Measurements from ENCODE around the gene SSTR5. TPM values are rescaled to one million over a fixed set of nuclear protein-coding genes. Genes with fewer than 3 reads are reported as not detected.

Gene SSTR5
- total and polyA plus RNA-seq, 2 donors from 2014 or later = 6.7 TPM; not detected in 1

GRCh38 chr16:1026057-1026783 is 46.3 kb upstream of the SSTR5 start:
- intact Hi-C loops (cut with DNase I) = no loop called here
- DNase-seq (no peak), FAIRE-seq (no peak)
- Histone ChIP-seq H3K9ac (ENCODE audit: low read length in 3 of 3) (no peak overlapping the region), H3K36me3 (ENCODE audit: control insufficient read depth in 2 of 3, insufficient read depth in 3 of 3, low read length in 3 of 3) (no peaks in the 10 kb centered on the region), H3K4me1 (ENCODE audit: control insufficient read depth in 2 of 3, insufficient read depth in 2 of 3, low read depth in 1 of 3, low read length in 3 of 3) (no peaks in the 10 kb centered on the region), H3K27ac (ENCODE audit: low read depth in 2 of 2, low read length in 2 of 2) (no peak overlapping the region), H3K9me3 (ENCODE audit: control insufficient read depth in 2 of 3, insufficient read depth in 1 of 3, low read length in 3 of 3) (no peaks in the 10 kb centered on the region), H3K27me3 (ENCODE audit: control insufficient read depth, insufficient read depth, low read length) (no peaks in the 10 kb centered on the region), H3K4me3 (ENCODE audit: low read length in 3 of 3) (no peak overlapping the region)
- TF ChIP-seq CTCF (IDR thresholded peaks at IDR 0.05; ENCODE audit: borderline replicate concordance, extremely low read depth, insufficient read depth) = no peak

- DNase-seq (no peak), FAIRE-seq (no peak)
- Histone ChIP-seq H3K36me3 (ENCODE audit: control insufficient read depth in 2 of 3, insufficient read depth in 3 of 3, low read length in 3 of 3) (no peaks in the 10 kb centered on the region), H3K9ac (ENCODE audit: low read length in 3 of 3) (no peak overlapping the region), H3K27me3 (ENCODE audit: control insufficient read depth, insufficient read depth, low read length) (no peaks in the 10 kb centered on the region), H3K9me3 (ENCODE audit: control insufficient read depth in 2 of 3, insufficient read depth in 1 of 3, low read length in 3 of 3) (no peaks in the 10 kb centered on the region), H3K27ac (ENCODE audit: low read depth in 2 of 2, low read length in 2 of 2) (no peak overlapping the region), H3K4me3 (ENCODE audit: low read length in 3 of 3) (no peak overlapping the region), H3K4me1 (ENCODE audit: control insufficient read depth in 2 of 3, insufficient read depth in 2 of 3, low read depth in 1 of 3, low read length in 3 of 3) (no peaks in the 10 kb centered on the region)
- no peak for TF ChIP-seq CTCF (IDR thresholded peaks at IDR 0.05; ENCODE audit: borderline replicate concordance, extremely low read depth, insufficient read depth)
- intact Hi-C loops (cut with DNase I) = no loop called here
Measured at GRCh38 chr16:1026784-1027500, 45.6 kb upstream of the SSTR5 start.

GRCh38 chr16:1027501-1027815 is 45.1 kb upstream of the SSTR5 start:
- H3K4me1 ChIP-seq (ENCODE audit: control insufficient read depth in 2 of 3, insufficient read depth in 2 of 3, low read depth in 1 of 3, low read length in 3 of 3) = no peaks in the 10 kb centered on the region
- no peak overlapping the region for H3K4me3 ChIP-seq (ENCODE audit: low read length in 3 of 3)
- intact Hi-C loops (cut with DNase I) = no loop called here
- no peaks in the 10 kb centered on the region for H3K9me3 ChIP-seq (ENCODE audit: control insufficient read depth in 2 of 3, insufficient read depth in 1 of 3, low read length in 3 of 3)
- no peak for TF ChIP-seq CTCF (IDR thresholded peaks at IDR 0.05; ENCODE audit: borderline replicate concordance, extremely low read depth, insufficient read depth)
- no peak overlapping the region for H3K9ac ChIP-seq (ENCODE audit: low read length in 3 of 3)
- no peak overlapping the region for H3K27ac ChIP-seq (ENCODE audit: low read depth in 2 of 2, low read length in 2 of 2)
- no peak for DNase-seq
- H3K36me3 ChIP-seq (ENCODE audit: control insufficient read depth in 2 of 3, insufficient read depth in 3 of 3, low read length in 3 of 3) = no peaks in the 10 kb centered on the region
- H3K27me3 ChIP-seq (ENCODE audit: control insufficient read depth, insufficient read depth, low read length) = no peaks in the 10 kb centered on the region
- FAIRE-seq = no peak
